Activated naive CD4-positive, alpha-beta T cell treated with Interleukin-2 at 50 U/mL for 16 hours (primary cell): Measurements from ENCODE around the gene ZNF775.

Experiments used
- DNase-seq: peaks from one replicate; pipeline ENCODE4 v3.0.0-alpha.2; 2020

ZNF775 gene

DNA sequence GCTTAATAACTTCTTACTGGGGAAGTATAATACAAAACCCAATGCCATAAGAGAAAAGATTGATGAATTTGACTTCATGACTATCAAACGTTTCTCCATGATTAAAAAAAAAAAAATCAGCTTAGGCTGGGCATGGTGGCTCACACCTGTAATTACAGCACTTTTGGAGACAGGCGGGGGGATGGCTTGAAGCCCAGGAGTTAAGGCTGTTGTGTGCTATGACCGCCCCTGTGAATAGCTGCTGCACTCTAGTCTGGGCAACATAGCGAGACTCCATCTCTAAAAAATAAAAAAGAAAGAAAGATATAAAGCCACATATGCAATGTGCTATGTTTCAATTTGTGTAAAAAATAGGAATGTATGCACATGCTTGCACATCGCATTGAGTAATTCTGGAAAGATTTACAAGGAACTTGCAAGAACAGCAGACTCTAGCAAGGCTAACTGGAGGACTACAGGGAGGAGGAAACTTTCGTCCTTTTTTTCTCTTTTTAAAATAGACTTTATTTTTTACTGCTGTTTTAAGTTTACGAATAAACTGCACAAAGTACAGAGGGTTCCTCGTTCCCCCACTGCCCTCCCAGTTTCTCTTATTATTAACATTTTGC lies 27.4 kb upstream of the ZNF775 start:
- DNase-seq, result no peak

GRCh38 chr7:150355666-150356059 lies 23.5 kb upstream of the ZNF775 start:
- no peak for DNase-seq

DNA sequence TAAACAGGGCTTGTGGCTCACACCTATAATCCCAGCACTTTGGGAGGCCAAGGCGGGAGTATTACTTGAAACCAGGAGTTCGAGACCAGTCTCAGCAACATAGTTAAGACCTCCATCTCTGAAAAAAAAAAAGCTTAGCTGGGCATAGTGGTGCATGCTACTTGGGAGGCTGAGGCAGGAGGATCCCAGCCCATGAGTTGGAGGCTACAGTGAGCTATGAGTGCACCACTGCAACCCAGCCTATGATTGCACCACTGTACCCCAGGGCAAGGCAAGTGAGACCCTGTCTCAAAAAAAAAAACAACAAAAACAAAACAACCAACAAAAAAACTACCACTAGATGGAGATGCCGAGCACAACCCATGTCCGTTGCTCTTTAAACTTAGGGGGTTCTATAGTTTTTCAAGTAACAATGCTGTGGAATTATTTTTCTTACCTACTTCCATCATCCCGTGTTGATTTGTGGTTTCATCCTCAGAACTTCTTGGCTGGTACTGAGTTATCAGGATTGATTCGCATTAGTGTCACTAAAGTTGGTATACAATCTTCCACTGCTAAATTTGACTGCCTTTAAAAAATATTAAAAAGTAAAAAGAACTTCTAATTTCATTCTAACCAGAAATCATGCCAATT lies 22.7 kb upstream of the ZNF775 start:
- DNase-seq, result no peak

DNA sequence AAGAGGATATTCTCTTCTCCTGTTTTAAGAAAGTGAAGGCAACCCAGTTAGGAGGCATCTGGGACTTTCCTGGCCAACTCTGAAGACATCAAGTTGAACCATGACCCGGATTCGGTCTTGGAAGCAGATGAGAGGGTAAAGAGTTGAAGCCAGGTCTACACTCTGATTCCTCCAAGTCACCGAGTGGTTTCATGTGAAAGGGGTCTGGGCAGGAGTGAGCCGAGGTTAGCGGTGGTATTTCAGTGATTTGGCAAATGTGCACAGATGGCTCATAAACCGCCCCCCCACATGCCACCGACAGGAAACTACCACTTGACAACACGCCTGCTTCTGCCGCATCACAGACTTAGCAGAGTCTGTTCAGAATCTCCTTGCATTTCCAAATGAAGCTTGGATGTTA lies 21.9 kb upstream of the ZNF775 start:
- peak; percentile 68 for DNase-seq

DNA sequence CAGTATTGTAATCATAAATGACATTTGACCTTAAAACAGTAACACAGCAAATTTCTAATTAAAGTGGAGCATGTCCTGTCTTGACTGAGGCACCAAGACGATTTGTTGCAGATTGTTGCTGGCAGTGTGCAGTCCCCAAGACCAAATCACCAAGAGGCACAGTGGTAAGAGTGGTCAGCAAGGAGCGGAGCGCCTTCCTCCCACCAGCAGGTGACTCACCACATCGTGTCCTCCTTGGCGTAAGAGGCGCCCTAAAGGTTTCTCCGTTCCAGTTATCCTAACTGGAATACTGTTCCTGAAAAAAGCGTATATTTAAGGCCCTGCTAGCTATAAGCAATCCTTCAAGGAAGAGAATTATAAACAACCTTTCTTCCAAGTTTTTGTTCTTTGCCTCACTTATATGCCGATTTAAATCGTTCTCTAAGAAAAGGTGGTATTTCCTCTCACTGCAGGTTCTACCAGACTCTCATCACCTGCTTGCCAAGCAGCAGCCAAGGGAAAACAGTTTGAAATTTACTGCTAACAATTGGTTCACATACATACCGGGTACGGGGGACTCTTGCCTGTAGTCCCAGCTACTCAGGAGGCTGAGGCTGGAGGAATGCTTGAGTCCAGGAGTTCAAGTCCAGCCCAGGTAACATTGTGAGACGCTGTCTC lies 21.2 kb upstream of the ZNF775 start:
- DNase-seq, result no peak

- DNase-seq, result no peak
Measured at GRCh38 chr7:150358433-150358832, 20.7 kb upstream of the ZNF775 start.

DNA sequence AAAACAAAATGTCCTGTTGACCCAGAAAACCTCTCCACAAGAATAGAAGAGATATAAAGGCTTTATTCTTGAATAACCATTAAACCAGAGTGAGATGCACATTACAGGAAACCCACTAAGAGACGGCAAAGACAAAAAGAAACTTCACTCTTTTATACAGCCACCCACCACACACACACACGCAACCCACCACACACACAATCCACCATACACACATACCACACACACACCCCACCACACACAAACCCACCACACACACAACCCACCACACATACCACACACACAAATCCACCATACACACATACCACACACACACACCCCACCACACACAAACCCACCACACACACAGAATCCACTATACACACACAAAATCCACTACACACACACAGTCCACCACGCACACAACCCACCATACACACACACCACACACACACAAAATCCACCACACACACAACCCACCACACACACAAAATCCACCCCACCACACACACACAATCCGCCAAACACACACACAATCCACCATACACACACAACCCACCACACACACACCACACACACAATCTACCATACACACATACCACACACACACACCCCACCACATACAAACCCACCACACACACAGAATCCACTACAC lies 20.0 kb upstream of the ZNF775 start:
- no peak for DNase-seq

DNA sequence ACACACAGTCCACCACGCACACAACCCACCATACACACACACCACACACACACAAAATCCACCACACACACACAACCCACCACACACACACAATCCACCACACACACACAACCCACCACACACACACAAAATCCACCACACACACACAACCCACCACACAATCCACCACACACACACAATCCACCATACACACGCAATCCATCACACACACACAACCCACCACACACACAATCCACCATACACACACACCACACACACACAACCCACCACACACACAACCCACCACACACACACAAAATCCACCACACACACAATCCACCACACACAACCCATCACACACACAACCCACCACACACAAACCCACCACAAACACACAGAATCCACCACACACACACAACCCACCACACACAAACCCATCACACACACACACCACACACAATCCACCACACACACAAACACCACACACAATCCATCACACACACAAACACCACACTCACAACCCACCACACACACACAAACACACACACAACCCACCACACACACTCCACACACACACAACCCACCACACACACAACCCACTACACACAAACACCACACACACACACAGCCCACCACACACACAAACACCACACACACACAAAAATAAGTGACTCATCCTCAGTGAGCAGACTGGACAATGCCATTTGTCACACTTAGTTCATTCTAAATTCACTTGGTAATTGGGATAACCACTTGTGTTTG lies 19.3 kb upstream of the ZNF775 start:
- DNase-seq, result no peak

DNA sequence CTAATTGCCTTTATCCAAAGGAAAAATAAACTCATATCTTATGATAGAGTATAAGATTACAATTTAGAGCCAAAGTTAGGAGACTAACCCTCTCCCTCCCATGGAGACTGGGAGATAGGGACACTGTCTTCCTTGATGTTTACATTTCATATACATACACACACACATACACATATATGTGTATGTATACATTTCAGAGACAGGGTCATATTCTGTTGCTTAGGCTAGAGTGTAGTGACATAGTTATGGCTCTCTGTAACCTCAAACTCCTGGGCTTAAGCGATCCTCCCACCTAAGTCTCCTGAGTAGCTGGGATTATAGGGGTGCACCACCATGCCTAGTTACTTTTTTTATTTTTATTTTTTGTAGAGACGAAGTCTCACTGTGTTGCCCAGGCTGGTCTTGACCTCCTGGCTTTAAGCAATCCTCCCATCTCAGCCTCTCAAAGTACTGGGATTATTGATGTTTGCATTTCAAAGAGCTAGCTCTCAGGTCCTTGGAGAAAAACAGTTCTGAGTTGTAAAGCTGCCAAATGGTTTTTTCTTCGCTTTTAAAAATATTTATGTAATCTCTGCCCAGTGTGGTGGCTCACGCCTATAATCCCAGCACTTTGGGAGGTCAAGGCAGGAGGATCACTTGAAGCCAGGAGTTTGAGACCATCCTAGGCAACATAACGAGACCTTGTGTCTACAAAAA lies 18.6 kb upstream of the ZNF775 start:
- no peak for DNase-seq

DNA sequence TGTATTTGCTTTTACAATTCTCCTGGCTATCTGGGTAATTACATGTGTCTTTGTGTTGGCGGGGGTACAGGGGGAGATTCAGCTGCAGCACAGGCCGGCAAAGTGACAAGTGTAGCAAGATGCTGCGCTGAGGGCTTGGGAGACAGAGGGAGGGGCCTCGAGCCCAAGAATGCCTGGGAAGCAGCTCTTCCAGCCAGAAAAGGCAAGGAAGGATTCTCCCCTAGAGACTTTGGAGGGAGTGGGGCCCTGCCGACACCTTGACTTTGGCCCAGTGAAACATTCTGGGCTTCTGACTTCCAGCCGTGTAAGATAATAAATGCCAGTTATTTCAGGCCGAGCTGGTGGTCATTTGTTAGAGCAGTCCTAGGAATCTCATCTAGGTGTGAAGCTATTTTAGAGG lies 17.7 kb upstream of the ZNF775 start:
- DNase-seq, result no peak

DNA sequence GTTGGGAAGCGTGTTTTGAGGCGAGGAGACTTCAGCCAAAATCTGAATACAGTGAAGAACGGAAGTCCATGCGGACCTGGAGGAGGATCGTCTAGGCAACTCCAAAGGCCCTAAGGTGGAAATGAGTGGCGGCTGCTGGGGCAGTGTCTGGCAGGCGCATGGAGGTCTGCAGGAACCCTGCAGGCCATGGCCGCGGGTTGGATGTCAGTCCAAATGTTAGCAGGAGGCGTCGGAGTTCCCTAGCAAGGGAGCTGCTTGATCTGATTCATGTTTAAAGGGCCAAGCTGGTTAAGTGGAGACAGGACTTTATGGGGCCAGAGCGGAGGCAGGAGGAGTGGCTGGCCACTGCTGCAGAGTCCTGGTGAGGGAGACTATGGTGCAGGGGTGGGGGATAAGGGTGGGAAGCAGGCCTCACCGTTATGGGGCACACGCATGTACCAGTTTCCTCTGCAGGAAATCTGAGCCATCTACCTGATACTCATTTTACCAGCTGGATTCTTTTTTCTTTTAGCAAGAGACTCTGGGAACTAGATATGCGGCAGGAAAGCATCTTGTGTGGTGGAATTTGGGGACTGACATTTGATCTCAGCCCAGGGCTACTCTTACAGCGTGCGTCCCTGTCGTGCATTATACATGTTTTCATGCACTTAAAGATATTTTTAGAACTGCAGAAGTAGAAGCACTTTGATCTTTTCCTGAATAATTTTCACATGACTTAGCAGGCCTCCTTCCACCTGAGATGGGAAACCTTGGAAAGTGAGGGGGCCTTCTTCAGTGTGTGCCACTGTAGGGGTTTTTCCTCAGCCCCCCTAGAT lies 17.1 kb upstream of the ZNF775 start:
- DNase-seq, result no peak

DNA sequence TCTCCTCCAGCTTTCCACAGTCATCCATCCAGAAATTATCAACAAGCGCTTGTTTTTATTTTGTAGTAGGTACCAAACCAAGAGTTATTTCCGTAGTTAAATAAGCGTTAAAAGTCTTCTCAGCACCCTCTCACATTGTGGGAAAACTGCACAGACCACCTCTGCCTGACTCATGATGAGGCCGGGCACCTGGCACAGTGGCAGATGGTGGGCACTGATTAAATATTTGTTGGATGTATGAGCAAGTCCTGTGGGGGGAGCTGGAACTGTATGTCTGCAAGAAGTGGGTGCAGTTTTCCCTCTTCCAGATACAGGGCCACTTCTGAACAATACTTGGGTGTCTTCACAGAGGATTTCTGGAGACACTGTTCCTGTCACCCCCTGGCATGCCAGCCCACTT lies 15.8 kb upstream of the ZNF775 start:
- DNase-seq, result no peak

- no peak for DNase-seq
Measured at GRCh38 chr7:150363872-150364271, 15.3 kb upstream of the ZNF775 start.

GRCh38 chr7:150365194-150365593 lies 13.9 kb upstream of the ZNF775 start:
- DNase-seq, result no peak

DNA sequence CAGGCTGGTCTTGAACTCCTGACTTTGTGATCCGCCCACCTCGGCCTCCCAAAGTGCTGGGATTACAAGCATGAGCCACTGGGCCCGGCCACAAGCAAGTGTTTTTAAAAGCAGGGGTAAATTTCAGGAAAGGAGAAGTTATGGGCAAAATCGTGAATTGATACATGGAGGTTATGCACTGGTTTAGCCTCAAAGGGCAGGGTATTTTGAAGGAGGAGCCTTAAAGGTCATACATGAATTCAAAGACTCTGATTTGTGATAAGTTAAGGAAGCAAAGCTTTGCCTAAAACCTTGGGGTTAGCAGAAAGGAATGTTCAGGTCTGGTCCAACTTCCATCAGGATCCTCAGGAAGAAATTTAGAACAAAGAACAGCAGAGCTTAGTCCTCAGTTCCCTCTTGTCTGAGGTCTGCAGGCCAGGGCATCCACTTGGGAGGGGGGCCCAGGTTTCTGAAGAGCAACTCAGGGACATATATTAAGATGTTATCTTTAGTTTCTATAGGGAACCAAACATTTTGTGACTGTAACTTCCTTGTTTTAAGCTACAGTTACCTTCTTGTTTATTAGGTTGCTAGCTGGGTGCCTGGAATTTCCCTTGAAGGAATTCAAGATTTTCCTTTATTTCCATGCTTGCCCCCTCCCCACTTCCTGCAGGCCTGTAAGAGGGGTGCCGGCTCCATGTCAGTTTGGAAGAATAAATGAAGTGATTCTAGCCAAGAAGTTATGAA lies 13.3 kb upstream of the ZNF775 start:
- DNase-seq, result no peak

- no peak for DNase-seq
Measured at GRCh38 chr7:150367677-150368095, 11.4 kb upstream of the ZNF775 start.

GRCh38 chr7:150368096-150368883 lies 10.8 kb upstream of the ZNF775 start, which contains the start of gene REPIN1:
REPIN1 (plus strand) TSS chr7:150368822; CDS start chr7:150369712, 890 bp downstream.
- peak; percentile 80 for DNase-seq

DNA sequence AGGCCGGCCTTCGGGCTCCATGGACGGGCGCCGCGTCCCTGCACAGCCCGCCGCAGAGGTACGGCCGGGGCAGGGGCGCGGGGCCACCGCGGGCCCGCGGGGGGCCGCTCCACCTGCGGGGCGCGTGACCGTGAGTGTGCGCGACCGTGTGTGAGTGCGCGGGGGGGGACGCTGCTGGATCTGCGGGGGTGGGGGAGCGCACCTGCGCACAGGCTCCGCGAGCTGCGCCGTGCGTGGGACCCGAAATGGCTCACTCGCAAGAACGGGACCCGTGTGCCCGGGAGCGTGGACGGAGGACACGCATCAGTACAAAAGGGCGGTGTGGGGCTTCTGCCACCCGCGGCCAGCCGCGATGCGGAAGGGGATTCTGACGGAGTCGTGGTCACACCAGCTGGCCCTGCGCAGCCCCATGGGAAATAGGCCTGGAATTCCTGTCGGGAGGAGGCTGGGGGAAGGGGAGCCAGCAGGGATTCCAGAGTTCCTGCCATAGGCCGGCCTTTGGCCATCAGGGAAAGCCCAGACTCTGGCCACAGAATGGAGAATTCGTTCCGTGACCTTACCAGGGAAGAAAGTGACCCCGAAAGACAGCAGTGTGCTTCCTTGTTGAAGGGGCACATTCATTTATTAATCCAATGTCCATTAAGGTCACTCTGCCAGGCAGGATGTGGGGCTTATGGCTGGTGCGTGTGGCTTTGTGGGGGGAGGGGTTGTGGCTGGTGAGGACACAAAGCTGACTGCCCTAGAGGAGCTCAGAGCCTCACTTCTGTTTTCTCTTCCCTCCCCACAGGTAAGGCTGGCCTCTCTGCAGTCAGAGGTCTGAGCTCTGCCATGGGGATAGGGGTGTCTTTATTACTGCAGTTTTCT lies 10.0 kb upstream of the ZNF775 start:
- DNase-seq, result peak; percentile 71
